CD4-positive, alpha-beta T cell treated with Interleukin-12 subunit alpha and Interleukin-12 subunit beta, for 1 hour (primary cell): Measurements from ENCODE around the gene CXCL12.

Source experiments
- DNase-seq: peaks from one replicate; pipeline ENCODE4 v3.0.0-alpha.2; 2020

The CXCL12 gene

GRCh38 chr10:44330431-44330830, 54.5 kb downstream of the CXCL12 start:
- DNase-seq = no peak

DNA sequence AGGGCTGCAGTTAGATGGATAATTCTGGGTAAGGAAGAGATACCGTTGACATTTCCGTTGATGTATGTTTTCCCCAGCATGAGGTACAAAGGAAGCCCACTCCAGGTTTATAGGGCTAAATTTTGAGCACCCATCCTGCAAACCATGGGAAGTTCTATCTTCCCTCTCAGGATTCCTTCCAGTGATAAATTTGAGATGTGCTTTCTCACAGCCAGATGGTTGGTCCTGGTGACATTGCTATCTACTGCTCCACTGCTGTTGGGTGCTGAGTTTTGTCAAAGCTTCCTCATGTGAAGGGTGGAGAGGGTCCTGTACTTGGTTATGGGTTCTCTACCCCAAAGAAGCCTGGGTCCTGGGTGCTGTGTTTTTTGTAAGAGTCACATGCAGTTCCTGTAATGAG, 57.4 kb downstream of the CXCL12 start:
- DNase-seq = no peak
